Stimulated activated CD8-positive, alpha-beta memory T cell treated with anti-CD3 and anti-CD28 coated beads, Interleukin-12 subunit alpha, Interleukin-12 subunit beta, amount 100 ng/mL, for 24 hours (primary cell): ENCODE measurements around the gene MAGEB3.
"Not testable (repeated sequence)": the region's sequence is repeated elsewhere in the genome, so short reads cannot be mapped to it uniquely, and the experiment has no call there.

Source experiments
- DNase-seq: peaks from one replicate; pipeline ENCODE4 v3.0.0-alpha.2; 2020; ENCODE audit errors: extremely low read depth

Gene MAGEB3

GRCh38 chrX:30230395-30230794, at the start of gene MAGEB3:
Gene MAGEB3, plus strand, starts transcription at chrX:30230657. Its CDS starts 5,268 bp downstream, at chrX:30235925.
- no peak for DNase-seq

DNA sequence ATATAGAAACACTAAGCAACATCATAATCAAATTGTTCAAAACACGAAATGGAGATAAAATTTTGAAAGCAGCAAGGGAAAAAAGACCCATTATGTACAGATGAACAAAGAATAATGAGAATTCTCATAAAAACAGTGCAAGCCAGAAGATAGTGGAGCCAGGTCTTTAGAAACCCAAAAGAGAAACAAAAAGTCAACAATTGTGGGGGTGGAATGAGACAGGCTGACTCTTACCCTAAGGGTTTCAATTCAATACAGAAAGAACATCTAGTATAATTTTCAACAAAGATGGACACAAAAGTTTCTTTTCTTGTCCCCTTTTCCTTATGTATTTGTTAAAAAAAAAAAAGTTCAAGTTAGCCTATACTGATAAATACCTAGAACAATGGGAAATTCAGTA, 49.1 kb upstream of the MAGEB3 start:
- no peak for DNase-seq

- no peak for DNase-seq
Measured at GRCh38 chrX:30183554-30183953, 46.9 kb upstream of the MAGEB3 start.

DNA sequence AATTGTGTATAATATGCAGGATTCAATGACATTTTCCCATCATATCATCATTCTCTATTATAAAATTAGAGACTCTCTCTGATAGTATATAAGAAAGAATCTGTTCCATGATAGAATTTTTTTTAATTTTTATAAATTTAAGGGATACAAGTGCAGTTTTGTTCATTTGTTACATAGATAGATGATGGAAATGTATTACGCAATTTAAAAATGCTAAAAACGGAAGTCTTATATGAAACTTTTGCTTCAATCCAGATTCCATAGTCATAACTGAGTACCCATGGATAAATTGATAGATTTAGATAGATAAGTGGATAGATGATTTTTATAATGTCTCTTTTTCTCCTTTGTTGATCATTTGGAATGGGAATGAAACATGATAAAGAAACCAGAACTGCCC, 40.0 kb upstream of the MAGEB3 start:
- DNase-seq = no peak

- DNase-seq = not testable (repeated sequence)
Measured at GRCh38 chrX:30193910-30194309, 36.5 kb upstream of the MAGEB3 start.

- no peak for DNase-seq
Measured at GRCh38 chrX:30196322-30196721, 34.1 kb upstream of the MAGEB3 start.

DNA sequence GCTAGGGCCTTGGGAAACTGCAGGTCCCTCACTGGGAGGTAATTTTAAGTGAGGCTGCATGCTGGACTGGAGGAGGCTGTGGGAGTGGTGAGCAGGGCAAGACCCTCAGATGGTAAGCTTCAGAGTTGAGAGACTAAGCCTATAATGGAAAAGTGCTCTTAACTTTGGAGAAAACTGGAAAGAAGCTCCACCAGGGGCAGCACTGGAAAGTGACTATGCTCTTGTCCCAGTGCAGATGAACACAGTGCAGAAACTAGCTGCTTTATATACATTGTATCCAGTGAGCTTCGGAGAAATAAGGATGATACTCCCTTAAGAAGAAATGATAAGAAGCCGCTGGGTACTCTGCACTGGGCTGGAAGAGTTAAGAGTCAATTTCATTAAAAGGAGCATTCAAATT, 18.3 kb upstream of the MAGEB3 start:
- DNase-seq = no peak

DNA sequence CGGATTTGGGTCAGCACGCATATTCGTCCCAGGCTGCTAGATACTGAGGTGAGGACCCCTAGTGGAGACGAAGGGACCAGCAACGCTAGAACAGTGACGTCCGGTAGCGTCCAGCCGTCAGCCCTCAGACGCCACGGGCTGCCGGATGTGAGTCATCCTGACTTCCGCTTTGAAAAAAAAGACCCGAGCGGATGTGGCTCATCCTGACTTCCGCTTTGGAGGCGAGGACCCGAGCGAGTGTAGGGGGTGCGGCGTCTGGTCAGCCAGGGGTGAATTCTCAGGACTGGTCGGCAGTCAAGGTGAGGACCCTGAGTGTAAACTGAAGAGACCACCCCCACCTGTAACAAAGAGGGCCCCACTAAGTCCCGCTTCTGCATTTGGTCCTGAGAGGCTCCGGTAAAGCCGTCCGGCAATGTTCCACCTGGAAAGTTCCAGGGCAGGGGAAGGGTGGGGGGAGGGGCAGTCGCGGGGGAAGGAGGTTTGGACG, 15.1 kb upstream of the MAGEB3 start, which contains the start of gene MAGEB2:
TSS of gene MAGEB2 (plus strand) at position 207 of the 487 bp plus-strand sequence. CDS start 3,018 bp downstream, outside the sequence.
- DNase-seq = no peak

DNA sequence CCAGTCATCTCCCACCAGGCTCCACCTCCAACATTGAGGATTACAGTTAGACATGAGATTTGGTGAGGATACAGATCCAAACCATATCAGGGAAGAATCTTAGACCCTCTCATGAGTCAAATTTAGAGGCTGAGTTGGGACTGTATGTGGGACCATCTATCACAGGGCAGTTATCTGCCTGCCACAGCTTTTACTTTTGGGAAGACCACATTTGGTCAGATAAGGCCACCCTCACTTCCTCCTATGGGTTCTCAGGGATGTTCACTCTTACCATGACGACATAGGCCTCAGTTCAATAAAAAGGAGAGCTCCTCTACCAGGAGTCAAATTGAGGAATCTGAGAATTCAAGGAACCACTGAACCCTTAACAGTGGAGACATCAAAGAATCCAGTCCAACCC, 13.0 kb upstream of the MAGEB3 start:
- no peak for DNase-seq

DNA sequence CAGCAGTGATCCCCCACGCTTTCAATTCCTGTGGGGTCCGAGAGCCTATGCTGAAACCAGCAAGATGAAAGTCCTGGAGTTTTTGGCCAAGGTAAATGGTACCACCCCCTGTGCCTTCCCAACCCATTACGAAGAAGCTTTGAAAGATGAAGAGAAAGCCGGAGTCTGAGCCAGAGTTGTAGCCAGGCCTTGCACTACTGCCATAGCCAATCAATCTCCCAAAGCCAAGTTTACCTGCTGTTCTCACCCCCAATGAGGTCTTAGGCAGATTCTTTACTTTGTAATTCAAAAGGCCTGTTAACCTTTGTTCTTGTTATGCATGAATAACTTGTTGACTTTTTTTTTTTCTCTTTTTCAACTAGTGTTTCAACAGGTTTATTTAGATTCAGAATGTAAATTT, 11.1 kb upstream of the MAGEB3 start:
- DNase-seq = no peak

DNA sequence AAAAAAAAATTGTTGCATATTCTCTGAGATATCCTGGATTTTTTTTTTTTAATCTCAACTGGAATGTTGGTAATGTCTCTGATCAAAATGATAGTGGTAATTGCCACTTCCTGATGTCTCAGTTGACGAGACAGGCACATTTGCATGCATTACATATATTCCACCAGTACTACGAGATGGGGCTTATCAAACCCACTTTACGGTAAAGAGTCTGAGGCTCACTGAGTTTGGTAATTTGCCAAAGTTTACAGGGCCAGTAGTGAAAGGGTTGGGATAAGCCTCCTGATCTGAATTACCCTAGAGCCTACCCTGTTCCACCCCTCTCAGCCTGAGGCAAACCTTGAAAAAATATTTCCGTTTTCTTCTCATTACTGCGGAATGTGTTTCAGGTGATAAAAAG, 9.8 kb upstream of the MAGEB3 start:
- DNase-seq = no peak

DNA sequence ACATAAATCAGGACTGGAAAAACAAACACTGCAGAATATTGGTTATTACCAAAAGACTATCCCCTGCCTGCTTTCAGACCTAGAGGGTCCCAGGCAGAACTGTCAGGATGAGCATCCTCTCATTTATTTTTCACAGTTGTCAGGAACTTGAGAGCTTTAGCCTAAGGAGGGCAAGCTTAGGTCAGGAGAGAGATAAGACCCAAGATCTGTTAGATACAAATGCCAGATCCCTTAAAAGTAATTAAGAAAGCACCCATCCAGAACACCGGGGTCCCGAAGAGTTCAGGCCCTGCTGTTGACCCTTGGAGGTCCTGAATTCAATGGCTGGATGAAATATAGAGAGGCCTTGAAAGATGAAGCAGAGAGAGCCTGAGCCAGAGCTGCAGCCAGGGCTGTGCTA, 5.9 kb upstream of the MAGEB3 start:
- no peak for DNase-seq

DNA sequence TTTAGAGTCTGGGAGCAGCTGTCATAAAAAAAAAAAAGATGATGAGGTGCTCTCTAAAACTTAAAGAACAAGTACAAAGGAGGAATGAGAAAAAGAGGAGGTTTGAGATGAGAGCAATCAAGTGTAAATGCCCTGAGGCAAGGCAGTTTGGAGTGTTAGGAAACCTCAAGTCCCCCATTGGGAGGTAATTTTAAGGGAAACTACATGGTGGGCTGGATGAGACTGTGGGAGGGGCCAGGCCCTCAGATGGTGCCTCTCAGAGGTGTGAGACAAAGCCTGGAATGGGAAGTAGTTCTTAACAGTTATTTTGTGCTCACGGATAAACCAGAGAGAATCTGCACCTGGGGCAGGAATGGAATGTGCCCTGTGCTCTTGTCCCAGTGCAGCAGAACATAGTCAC, 1.9 kb upstream of the MAGEB3 start:
- DNase-seq = no peak

GRCh38 chrX:30241724-30242415, 11.4 kb downstream of the MAGEB3 start, which contains the start of gene MAGEB4:
Gene MAGEB4, plus strand, starts transcription at chrX:30242000. Its CDS starts 136 bp downstream, at chrX:30242136.
- no peak for DNase-seq

DNA sequence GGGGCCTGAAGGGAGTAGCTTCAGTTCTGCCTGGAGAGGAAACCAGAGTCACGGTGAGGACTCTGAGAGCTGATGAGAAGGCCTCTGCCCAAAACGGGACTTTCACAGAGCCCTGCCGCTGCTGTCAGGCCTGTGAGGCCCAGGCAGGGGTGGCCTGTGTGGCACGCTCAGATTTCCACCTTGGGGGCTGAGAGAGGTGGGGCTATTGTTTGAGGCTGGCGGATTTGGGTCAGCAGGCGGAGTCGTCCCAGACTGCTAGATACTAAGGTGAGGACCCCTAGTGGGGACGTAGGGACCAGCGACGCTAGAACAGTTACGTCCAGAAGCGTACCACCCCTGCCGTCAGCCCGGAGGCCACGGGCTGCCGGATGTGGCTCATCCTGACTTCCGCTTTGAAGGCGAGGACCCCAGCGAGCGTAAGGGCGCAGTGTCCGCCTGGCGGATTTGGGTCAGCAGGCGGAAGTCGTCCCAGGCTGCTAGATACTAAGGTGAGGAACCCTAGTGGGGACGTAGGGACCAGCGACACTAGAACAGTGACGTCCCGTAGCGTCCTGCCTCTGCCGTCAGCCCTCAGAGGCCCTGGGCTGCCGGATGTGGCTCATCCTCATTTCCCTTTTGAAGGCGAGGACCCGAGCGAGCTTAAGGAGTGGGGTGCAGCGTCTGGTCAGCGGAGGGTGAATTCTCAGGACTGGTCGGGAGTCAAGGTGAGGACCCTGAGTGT, 16.5 kb downstream of the MAGEB3 start, which contains the start of gene MAGEB1:
TSS of gene MAGEB1 (plus strand) at position 378 of the 721 bp plus-strand sequence. CDS start 3,348 bp downstream, outside the sequence.
- DNase-seq = no peak

- no peak for DNase-seq
Measured at GRCh38 chrX:30248854-30249253, 18.4 kb downstream of the MAGEB3 start.

DNA sequence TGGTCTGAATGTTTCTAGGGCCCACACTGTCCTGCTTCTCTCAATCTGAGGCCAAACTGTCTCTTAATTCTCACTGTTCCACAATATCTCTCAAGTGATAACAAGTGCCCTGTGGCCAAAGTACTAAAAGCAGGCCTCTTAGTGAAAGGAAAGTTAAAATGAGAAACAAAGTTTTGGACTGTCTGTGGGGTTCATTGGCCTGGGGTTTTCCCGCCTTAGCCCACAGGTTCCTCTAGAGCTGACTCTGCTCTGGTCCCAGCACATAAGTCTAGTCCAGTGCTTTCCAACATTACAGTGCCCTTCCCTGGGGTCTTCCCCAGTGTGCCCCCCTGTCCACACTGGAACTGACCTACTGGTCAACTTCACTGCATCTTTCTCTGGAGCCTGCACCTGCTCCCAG, 22.8 kb downstream of the MAGEB3 start:
- no peak for DNase-seq

DNA sequence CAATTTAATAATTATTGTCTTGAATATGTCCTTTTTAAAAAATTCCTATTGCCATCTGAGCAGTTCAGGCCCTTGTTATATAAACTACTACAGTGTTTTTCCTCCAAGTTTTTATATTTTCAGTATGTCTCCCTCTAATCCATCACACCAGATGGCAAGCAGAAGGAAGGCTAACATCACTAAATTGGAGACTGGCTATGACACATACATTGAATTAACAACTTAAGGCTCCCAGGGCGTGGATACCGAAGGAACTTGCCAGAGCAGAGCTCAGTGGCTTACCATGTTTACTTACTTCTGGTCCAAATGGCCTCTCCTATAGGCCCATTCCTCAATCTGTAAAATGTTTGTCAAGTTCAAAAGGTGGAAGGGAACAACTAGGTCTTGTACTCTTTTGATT, 29.5 kb downstream of the MAGEB3 start:
- no peak for DNase-seq

- no peak for DNase-seq
Measured at GRCh38 chrX:30261012-30261411, 30.6 kb downstream of the MAGEB3 start.

DNA sequence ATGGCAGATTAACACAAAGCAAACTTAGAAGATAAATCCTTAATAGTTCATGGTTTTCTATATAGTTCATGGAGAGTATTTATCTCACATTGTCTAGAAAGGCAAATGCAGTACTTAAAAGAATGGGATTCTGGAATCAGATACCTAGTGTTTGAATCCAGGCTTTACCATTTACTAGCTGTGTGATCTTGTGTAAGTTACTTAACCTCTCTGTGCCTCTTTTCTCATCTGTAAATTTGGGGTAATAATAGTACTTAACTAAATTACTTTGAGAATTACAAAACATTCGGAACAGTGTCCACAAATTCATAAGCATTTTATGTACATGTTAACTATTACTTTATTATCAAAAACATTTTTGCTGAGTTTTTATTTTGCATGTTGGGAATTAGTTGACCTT, 32.3 kb downstream of the MAGEB3 start:
- DNase-seq = no peak

DNA sequence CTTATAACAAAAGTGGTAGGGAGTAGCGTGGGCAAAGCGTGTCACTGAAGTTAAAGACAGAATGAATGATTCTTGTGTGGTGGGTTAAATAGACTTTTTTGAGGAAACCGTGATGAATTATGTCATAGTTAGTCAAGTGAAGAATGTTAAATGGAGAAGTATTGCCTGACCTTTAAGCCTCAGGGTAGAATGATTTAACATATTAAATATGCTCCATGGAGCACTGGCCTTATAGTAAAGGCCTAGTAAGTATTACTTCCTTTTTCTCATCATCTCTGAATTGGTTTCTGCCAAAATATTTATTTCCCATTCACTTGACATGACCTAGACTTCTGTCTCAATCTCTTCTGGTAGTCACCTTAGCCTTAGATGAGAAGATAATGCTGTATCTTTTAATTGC, 40.2 kb downstream of the MAGEB3 start:
- DNase-seq = no peak

DNA sequence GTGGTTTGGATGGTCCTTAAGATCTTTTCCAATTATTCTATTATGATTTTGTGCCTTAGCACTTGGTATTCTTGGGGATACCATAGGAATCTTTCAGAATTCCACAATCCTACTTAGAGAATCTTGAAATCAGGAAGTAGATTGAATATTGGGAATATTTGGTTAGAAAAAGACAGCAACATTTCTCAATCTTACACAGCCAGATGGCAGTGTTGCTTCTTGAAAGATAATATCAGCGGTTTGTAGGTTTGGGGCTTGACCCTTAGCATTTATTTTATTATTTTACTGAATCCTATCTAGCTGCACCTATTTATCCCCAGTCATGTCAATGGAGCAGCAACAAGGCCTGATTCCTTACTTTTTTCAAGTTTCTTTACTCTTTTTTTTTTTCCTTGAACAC, 45.0 kb downstream of the MAGEB3 start:
- DNase-seq = no peak

GRCh38 chrX:30278365-30278764, 47.9 kb downstream of the MAGEB3 start:
- no peak for DNase-seq
